H9 (cell line): ENCODE measurements around the gene BLTP3B. TPM values are rescaled to one million over a fixed set of nuclear protein-coding genes. Genes with fewer than 3 reads are reported as not detected.

Source experiments
- DNase-seq: peaks from one replicate; pipeline ENCODE4 v3.0.0-alpha.2; 2017
- H2AFZ ChIP-seq: one replicate; pipeline ENCODE4 v1.6.1; 2013; ENCODE audit warnings: mild to moderate bottlenecking, low read length, control low read depth, moderate library complexity
- H2AK5ac ChIP-seq: 2 replicates; pipeline ENCODE4 v1.6.1; 2013; ENCODE audit warnings: low read length, control low read depth, mixed read lengths; ENCODE audit not compliant: insufficient read length
- H2BK120ac ChIP-seq: one replicate; pipeline ENCODE4 v1.6.1; 2013; ENCODE audit warnings: low read depth, mild to moderate bottlenecking, low read length, control low read depth, inconsistent platforms; ENCODE audit not compliant: poor library complexity, severe bottlenecking
- H2BK12ac ChIP-seq: 2 replicates; pipeline ENCODE4 v1.6.1; 2013; ENCODE audit warnings: low read length, control low read depth, mixed read lengths, low read depth; ENCODE audit not compliant: insufficient read length
- H2BK15ac ChIP-seq: 2 replicates; pipeline ENCODE4 v1.6.1; 2013; ENCODE audit warnings: low read depth, low read length, control low read depth
- H2BK20ac ChIP-seq: one replicate; pipeline ENCODE4 v1.6.1; 2013; ENCODE audit warnings: low read depth, mild to moderate bottlenecking, low read length, control low read depth, inconsistent platforms; ENCODE audit not compliant: poor library complexity, severe bottlenecking
- H2BK5ac ChIP-seq: 2 replicates; pipeline ENCODE4 v1.6.1; 2013; ENCODE audit warnings: low read length, control low read depth, mixed read lengths; ENCODE audit not compliant: insufficient read length
- H3K14ac ChIP-seq: 2 replicates; pipeline ENCODE4 v1.6.1; 2013; ENCODE audit warnings: low read length, control low read depth; ENCODE audit not compliant: insufficient read depth
- H3K18ac ChIP-seq: 2 replicates; pipeline ENCODE4 v1.6.1; 2013; ENCODE audit warnings: low read depth, mild to moderate bottlenecking, mixed read lengths, low read length, control low read depth; ENCODE audit not compliant: insufficient read length
- H3K23ac ChIP-seq: 2 replicates; pipeline ENCODE4 v1.6.1; 2013; ENCODE audit warnings: low read length, control low read depth, mixed read lengths, low read depth; ENCODE audit not compliant: insufficient read length
- H3K23me2 ChIP-seq: 2 replicates; pipeline ENCODE4 v1.6.1; 2013; ENCODE audit warnings: low read depth, mild to moderate bottlenecking, mixed read lengths, low read length, control low read depth; ENCODE audit not compliant: insufficient read length, poor library complexity, severe bottlenecking
- H3K27ac ChIP-seq: 2 replicates; pipeline ENCODE4 v1.5.1; 2013; ENCODE audit warnings: low read length, control low read depth, mixed read lengths, low read depth; ENCODE audit not compliant: insufficient read length
- H3K27me3 ChIP-seq: 2 replicates; pipeline ENCODE4 v1.6.1; 2013; ENCODE audit warnings: low read length, control low read depth, inconsistent platforms; ENCODE audit not compliant: insufficient read depth
- H3K4ac ChIP-seq: 2 replicates; pipeline ENCODE4 v1.6.1; 2013; ENCODE audit warnings: low read depth, mild to moderate bottlenecking, control low read depth, inconsistent platforms, low read length, moderate library complexity
- H3K4me1 ChIP-seq: 2 replicates; pipeline ENCODE4 v1.6.1; 2013; ENCODE audit warnings: low read length, control low read depth, inconsistent platforms; ENCODE audit not compliant: insufficient read depth
- H3K4me2 ChIP-seq: 2 replicates; pipeline ENCODE4 v1.6.1; 2013; ENCODE audit warnings: low read length, control low read depth, mixed read lengths; ENCODE audit not compliant: insufficient read length, insufficient read depth
- H3K56ac ChIP-seq: 2 replicates; pipeline ENCODE4 v1.6.1; 2013; ENCODE audit warnings: low read depth, mild to moderate bottlenecking, mixed read lengths, low read length, control low read depth; ENCODE audit not compliant: insufficient read length
- H3K79me1 ChIP-seq: 2 replicates; pipeline ENCODE4 v1.6.1; 2013; ENCODE audit warnings: low read depth, mild to moderate bottlenecking, moderate library complexity, low read length, control low read depth, inconsistent platforms; ENCODE audit not compliant: insufficient read depth, poor library complexity, severe bottlenecking
- H3K79me2 ChIP-seq: 2 replicates; pipeline ENCODE4 v1.6.1; 2013; ENCODE audit warnings: low read length, control low read depth, inconsistent platforms; ENCODE audit not compliant: insufficient read depth
- H3K9ac ChIP-seq: 2 replicates; pipeline ENCODE4 v1.6.1; 2013; ENCODE audit warnings: low read length, control low read depth, mixed read lengths; ENCODE audit not compliant: insufficient read length; ENCODE audit errors: extremely low read depth
- H3K9me3 ChIP-seq: one replicate; pipeline ENCODE4 v1.6.1; 2013; ENCODE audit warnings: low read depth, low read length, inconsistent platforms; ENCODE audit not compliant: control insufficient read depth
- H3T11ph ChIP-seq: one replicate; pipeline ENCODE4 v1.6.1; 2013; ENCODE audit warnings: mild to moderate bottlenecking, low read length, control low read depth, inconsistent platforms
- H4K20me1 ChIP-seq: one replicate; pipeline ENCODE4 v1.6.1; 2013; ENCODE audit not compliant: control insufficient read depth, insufficient read length, insufficient read depth
- H4K5ac ChIP-seq: 2 replicates; pipeline ENCODE4 v1.6.1; 2013; ENCODE audit warnings: low read depth, mild to moderate bottlenecking, mixed read lengths, low read length, control low read depth; ENCODE audit not compliant: insufficient read length
- H4K8ac ChIP-seq: replicated peaks from 2 replicates; pipeline ENCODE4 v1.6.1; 2013; ENCODE audit warnings: low read length, control low read depth, mixed read lengths, low read depth; ENCODE audit not compliant: insufficient read length
- H4K91ac ChIP-seq: 2 replicates; pipeline ENCODE4 v1.6.1; 2013; ENCODE audit warnings: low read depth, mild to moderate bottlenecking, moderate library complexity, mixed read lengths, low read length, control low read depth; ENCODE audit not compliant: insufficient read length
- H3K27ac Mint-ChIP-seq, 3 experiments: 2 replicates in 2 of 3; 3 replicates in 1 of 3; pipeline ENCODE4 v1.8.0; 2020 to 2021; ENCODE audit warnings: mixed read lengths in 3 of 3, mild to moderate bottlenecking in 1 of 3, moderate library complexity in 1 of 3
- H3K27me3 Mint-ChIP-seq: 2 replicates; pipeline ENCODE4 v1.8.0; 2021; ENCODE audit warnings: low read depth, mild to moderate bottlenecking, moderate library complexity, mixed read lengths
- H3K36me3 Mint-ChIP-seq, 3 experiments: 2 replicates in 2 of 3; 3 replicates in 1 of 3; pipeline ENCODE4 v1.8.0; 2020 to 2021; ENCODE audit warnings: low read depth in 3 of 3, mixed read lengths in 3 of 3; ENCODE audit not compliant: insufficient read depth in 1 of 3
- H3K4me1 Mint-ChIP-seq, 2 experiments: 2 replicates each; pipeline ENCODE4 v1.8.0; 2020; ENCODE audit warnings: mixed read lengths in 2 of 2
- H3K4me3 Mint-ChIP-seq, 2 experiments: 2 replicates in 1 of 2; 3 replicates in 1 of 2; pipeline ENCODE4 v1.8.0; 2020 to 2021; ENCODE audit warnings: mild to moderate bottlenecking in 2 of 2, mixed read lengths in 2 of 2, moderate library complexity in 1 of 2
- H3K9me3 Mint-ChIP-seq, 2 experiments: 2 replicates in 1 of 2; 3 replicates in 1 of 2; pipeline ENCODE4 v1.8.0; 2020; ENCODE audit warnings: mild to moderate bottlenecking in 2 of 2, mixed read lengths in 2 of 2, moderate library complexity in 1 of 2
- CTCF ChIP-seq: fragments of 200-600 bp; sonication (generic); conservative IDR thresholded peaks from 3 replicates; pipeline ENCODE4 v1.8.0; 2021; ENCODE audit warnings: antibody characterized with exemption, mild to moderate bottlenecking
- WGBS: extraction: QIAGEN DNeasy Blood & Tissue Kit; methylation state at CpG from one replicate; pipeline ENCODE4 v1.1.7; 2013; ENCODE audit warnings: missing lambda C conversion rate, low lambda C conversion rate, mixed read lengths; ENCODE audit not compliant: insufficient read length; ENCODE audit errors: extremely low coverage; 5-methylcytosine and 5-hydroxymethylcytosine counted together
- total RNA-seq: library from RNA; stranded (reverse); gene quantifications from 2 replicates; pipeline ENCODE4 v1.2.1, GENCODE V29; 2021

BLTP3B gene
- total RNA-seq, 1 experiment from 2014 or later = 20.7 TPM

GRCh38 chr12:100159391-100160104 lies 16.9 kb upstream of the BLTP3B start:
- no peak for DNase-seq
- Mint-ChIP-seq H3K4me3 (no peak overlapping the region), H3K9me3 (peaks cover 6 to 15% of the 10 kb centered on the region in 2 experiments), H3K27me3 (no peaks in the 10 kb centered on the region), H3K27ac (peak overlapping the region in 1 of 3 experiments; percentile 87; a peak in 2 of 7 replicates), H3K4me1 (peaks cover 42 to 45% of the 10 kb centered on the region in 2 experiments), H3K36me3 (peaks cover 7 to 23% (median 14%) of the 10 kb centered on the region in 3 experiments)
- Histone ChIP-seq H3K79me1 (no peaks in the 10 kb centered on the region), H2BK20ac (no peak overlapping the region), H3K79me2 (no peaks in the 10 kb centered on the region), H3K27me3 (no peaks in the 10 kb centered on the region), H2BK5ac (no peak overlapping the region), H3T11ph (no peak overlapping the region), H3K9ac (no peak overlapping the region), H4K8ac (no peak overlapping the region), H3K4me1 (no peaks in the 10 kb centered on the region; the same call in none of the 2 replicates), H3K14ac (no peak overlapping the region), H4K20me1 (no peaks in the 10 kb centered on the region), H3K9me3 (no peaks in the 10 kb centered on the region), H2AK5ac (no peak overlapping the region), H3K27ac (no peak overlapping the region), H4K5ac (no peak overlapping the region), H2BK12ac (no peak overlapping the region), H2AFZ (no peak overlapping the region), H3K4me2 (no peak overlapping the region), H4K91ac (no peak overlapping the region), H3K23me2 (no peaks in the 10 kb centered on the region), H3K56ac (no peak overlapping the region), H2BK120ac (no peak overlapping the region), H3K18ac (no peak overlapping the region), H2BK15ac (no peak overlapping the region), H3K4ac (no peak overlapping the region), H3K23ac (no peak overlapping the region)
- WGBS = no CpG with 5 or more reads among the region's 9 CpGs
- no peak for TF ChIP-seq CTCF
